HEK293 (cell line): Measurements from ENCODE around the gene S100PBP.
A peak's percentile ranks its signal among the peaks of the same experiment; 100 is the strongest.

Experiments used
- CTCF ChIA-PET: fragments of 350-600 bp; formaldehyde crosslinking; extraction: SDS; loops from one replicate; lab custom pipeline; 2021; ENCODE audit warnings: antibody characterized with exemption; lab: Yijun Ruan, JAX
- POLR2A ChIA-PET: fragments of 300-600 bp; formaldehyde crosslinking; extraction: SDS; loops from one replicate; lab custom pipeline; 2020; ENCODE audit warnings: antibody characterized with exemption, inconsistent platforms; lab: Yijun Ruan, JAX
- H3K27ac ChIP-seq: fragments of 200-500 bp; sonication (Bioruptor generic); 2 replicates; pipeline ENCODE4 v1.5.1; 2014; ENCODE audit warnings: low read depth, low read length, control low read depth, inconsistent platforms; ENCODE audit errors: extremely low read depth
- H3K36me3 ChIP-seq, 2 experiments: fragments of 200-500 bp in 1 of 2; sonication (Bioruptor generic) in 1 of 2; 1 replicate in 1 of 2; 2 replicates in 1 of 2; pipeline ENCODE4 v1.5.1; 2014 to 2017; ENCODE audit warnings: inconsistent platforms in 2 of 2, low read length in 2 of 2; ENCODE audit not compliant: control insufficient read depth in 2 of 2, insufficient read depth in 1 of 2
- H3K4me1 ChIP-seq: fragments of 200-500 bp; sonication (Bioruptor generic); 2 replicates; pipeline ENCODE4 v1.5.1; 2014; ENCODE audit warnings: mild to moderate bottlenecking, low read length, inconsistent platforms; ENCODE audit not compliant: control insufficient read depth, insufficient read depth
- H3K4me3 ChIP-seq: 2 replicates; pipeline ENCODE4 v1.5.1; 2011; ENCODE audit warnings: low read depth, mild to moderate bottlenecking, control low read depth, low read length, moderate library complexity
- H3K9me3 ChIP-seq: fragments of 200-500 bp; sonication (Bioruptor generic); 2 replicates; pipeline ENCODE4 v1.5.1; 2014; ENCODE audit warnings: low read depth, low read length, inconsistent platforms; ENCODE audit not compliant: control insufficient read depth, insufficient read depth
- BCL11A ChIP-seq: fragments of 450-650 bp; formaldehyde crosslinking; IDR thresholded peaks from 2 replicates; pipeline ENCODE4 v1.5.1; 2016; ENCODE audit warnings: low read depth, missing biosample characterization, missing genetic modification characterization
- ZBTB17 ChIP-seq: fragments of 450-650 bp; formaldehyde crosslinking; IDR thresholded peaks from 2 replicates; pipeline ENCODE4 v1.5.1; 2016; ENCODE audit warnings: missing biosample characterization, missing genetic modification characterization
- ZFHX2 ChIP-seq: fragments of 450-650 bp; formaldehyde crosslinking; conservative IDR thresholded peaks from 2 replicates; pipeline ENCODE4 v1.5.1; 2016; ENCODE audit warnings: missing biosample characterization, missing genetic modification characterization
- ZNF335 ChIP-seq: fragments of 450-650 bp; formaldehyde crosslinking; conservative IDR thresholded peaks from 2 replicates; pipeline ENCODE4 v1.5.1; 2016; ENCODE audit warnings: missing biosample characterization, missing genetic modification characterization
- ZNF76 ChIP-seq: fragments of 450-650 bp; formaldehyde crosslinking; IDR thresholded peaks from 2 replicates; pipeline ENCODE4; 2016; ENCODE audit warnings: low read depth, missing biosample characterization, missing genetic modification characterization, borderline replicate concordance
- ZNF843 ChIP-seq: fragments of 450-650 bp; formaldehyde crosslinking; IDR thresholded peaks from 2 replicates; pipeline ENCODE4 v1.5.1; 2016; ENCODE audit warnings: missing biosample characterization, missing genetic modification characterization
- TF ChIP-seq, protein P1 (sequence below): fragments of 450-650 bp; formaldehyde crosslinking; IDR thresholded peaks from 2 replicates; pipeline ENCODE4 v1.5.1; 2017; ENCODE audit warnings: missing biosample characterization, missing genetic modification characterization
- TF ChIP-seq, protein P2 (sequence below): fragments of 450-650 bp; formaldehyde crosslinking; IDR thresholded peaks from 2 replicates; pipeline ENCODE4 v1.5.1; 2016; ENCODE audit warnings: missing biosample characterization, missing genetic modification characterization
- TF ChIP-seq, protein P3 (sequence below): fragments of 450-650 bp; formaldehyde crosslinking; IDR thresholded peaks from 2 replicates; pipeline ENCODE4 v1.5.1; 2016; ENCODE audit warnings: missing biosample characterization, missing genetic modification characterization
- TF ChIP-seq, protein P4 (sequence below): fragments of 450-650 bp; formaldehyde crosslinking; IDR thresholded peaks from 2 replicates; pipeline ENCODE4 v1.5.1; 2016; ENCODE audit warnings: missing biosample characterization, missing genetic modification characterization, borderline replicate concordance

S100PBP gene

DNA sequence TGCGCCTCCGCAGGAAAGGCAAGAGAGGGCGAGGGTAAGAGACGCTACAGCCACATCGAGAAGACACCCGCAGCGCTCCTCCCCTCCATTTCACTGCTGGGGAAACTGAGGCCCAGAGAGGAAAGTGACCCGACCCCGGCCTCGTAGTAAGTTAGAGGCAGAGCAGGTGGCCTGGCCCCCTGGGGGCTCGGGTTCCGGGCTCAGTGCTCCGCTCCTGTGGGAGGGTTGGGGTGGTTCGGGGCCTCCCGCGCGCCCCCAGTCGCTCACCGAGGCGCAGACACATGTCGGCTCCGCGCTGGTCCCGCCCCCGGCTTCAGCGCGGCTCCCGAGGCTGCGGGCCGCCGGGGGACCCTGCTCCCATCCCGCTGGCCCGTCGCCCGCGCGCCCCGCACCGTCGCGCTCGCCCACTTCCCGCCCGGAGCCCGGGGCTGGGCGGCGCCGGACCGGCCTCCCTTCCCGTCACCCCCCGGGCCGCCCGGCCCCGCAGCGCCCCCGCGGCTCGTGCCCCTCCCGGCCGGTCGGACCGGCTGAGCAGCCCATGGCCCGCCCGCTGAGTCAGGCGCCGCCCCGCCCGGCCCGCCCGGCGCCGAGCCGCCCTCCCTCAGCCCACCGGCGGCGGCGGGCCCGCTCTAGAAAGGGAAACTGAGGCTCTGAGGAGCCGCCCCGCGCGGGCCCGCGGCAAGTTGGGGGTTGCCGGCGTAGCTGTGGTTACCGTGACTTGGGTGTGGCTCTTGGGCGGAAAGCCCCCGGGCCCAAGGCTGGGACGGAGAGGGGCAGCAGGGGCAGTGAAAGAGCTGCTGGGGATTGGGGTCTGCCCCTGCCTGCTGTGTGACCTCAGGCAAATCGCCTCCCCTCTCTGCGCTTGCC is 83.7 kb downstream of the S100PBP start, which contains the start of gene TMEM54 (continued):
- TF ChIP-seq, protein P1, sequence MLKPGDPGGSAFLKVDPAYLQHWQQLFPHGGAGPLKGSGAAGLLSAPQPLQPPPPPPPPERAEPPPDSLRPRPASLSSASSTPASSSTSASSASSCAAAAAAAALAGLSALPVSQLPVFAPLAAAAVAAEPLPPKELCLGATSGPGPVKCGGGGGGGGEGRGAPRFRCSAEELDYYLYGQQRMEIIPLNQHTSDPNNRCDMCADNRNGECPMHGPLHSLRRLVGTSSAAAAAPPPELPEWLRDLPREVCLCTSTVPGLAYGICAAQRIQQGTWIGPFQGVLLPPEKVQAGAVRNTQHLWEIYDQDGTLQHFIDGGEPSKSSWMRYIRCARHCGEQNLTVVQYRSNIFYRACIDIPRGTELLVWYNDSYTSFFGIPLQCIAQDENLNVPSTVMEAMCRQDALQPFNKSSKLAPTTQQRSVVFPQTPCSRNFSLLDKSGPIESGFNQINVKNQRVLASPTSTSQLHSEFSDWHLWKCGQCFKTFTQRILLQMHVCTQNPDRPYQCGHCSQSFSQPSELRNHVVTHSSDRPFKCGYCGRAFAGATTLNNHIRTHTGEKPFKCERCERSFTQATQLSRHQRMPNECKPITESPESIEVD (tag by site-specific recombination) = no peak
- no peak for TF ChIP-seq BCL11A (tag by site-specific recombination)
- TF ChIP-seq ZNF335 (tag by site-specific recombination) = peak; percentile 79
- TF ChIP-seq, protein P2, sequence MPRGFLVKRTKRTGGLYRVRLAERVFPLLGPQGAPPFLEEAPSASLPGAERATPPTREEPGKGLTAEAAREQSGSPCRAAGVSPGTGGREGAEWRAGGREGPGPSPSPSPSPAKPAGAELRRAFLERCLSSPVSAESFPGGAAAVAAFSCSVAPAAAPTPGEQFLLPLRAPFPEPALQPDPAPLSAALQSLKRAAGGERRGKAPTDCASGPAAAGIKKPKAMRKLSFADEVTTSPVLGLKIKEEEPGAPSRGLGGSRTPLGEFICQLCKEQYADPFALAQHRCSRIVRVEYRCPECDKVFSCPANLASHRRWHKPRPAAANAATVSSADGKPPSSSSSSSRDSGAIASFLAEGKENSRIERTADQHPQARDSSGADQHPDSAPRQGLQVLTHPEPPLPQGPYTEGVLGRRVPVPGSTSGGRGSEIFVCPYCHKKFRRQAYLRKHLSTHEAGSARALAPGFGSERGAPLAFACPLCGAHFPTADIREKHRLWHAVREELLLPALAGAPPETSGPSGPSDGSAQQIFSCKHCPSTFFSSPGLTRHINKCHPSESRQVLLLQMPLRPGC (tag by site-specific recombination) = no peak
- TF ChIP-seq, protein P3, sequence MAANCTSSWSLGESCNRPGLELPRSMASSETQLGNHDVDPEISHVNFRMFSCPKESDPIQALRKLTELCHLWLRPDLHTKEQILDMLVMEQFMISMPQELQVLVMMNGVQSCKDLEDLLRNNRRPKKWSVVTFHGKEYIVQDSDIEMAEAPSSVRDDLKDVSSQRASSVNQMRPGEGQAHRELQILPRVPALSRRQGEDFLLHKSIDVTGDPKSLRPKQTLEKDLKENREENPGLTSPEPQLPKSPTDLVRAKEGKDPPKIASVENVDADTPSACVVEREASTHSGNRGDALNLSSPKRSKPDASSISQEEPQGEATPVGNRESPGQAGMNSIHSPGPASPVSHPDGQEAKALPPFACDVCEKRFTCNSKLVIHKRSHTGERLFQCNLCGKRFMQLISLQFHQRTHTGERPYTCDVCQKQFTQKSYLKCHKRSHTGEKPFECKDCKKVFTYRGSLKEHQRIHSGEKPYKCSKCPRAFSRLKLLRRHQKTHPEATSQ (tag by site-specific recombination) = no peak
- no peak for TF ChIP-seq ZNF76 (tag by site-specific recombination)
- no peak for TF ChIP-seq ZBTB17
- TF ChIP-seq ZNF843 (tag by site-specific recombination) = no peak
- TF ChIP-seq, protein P4, sequence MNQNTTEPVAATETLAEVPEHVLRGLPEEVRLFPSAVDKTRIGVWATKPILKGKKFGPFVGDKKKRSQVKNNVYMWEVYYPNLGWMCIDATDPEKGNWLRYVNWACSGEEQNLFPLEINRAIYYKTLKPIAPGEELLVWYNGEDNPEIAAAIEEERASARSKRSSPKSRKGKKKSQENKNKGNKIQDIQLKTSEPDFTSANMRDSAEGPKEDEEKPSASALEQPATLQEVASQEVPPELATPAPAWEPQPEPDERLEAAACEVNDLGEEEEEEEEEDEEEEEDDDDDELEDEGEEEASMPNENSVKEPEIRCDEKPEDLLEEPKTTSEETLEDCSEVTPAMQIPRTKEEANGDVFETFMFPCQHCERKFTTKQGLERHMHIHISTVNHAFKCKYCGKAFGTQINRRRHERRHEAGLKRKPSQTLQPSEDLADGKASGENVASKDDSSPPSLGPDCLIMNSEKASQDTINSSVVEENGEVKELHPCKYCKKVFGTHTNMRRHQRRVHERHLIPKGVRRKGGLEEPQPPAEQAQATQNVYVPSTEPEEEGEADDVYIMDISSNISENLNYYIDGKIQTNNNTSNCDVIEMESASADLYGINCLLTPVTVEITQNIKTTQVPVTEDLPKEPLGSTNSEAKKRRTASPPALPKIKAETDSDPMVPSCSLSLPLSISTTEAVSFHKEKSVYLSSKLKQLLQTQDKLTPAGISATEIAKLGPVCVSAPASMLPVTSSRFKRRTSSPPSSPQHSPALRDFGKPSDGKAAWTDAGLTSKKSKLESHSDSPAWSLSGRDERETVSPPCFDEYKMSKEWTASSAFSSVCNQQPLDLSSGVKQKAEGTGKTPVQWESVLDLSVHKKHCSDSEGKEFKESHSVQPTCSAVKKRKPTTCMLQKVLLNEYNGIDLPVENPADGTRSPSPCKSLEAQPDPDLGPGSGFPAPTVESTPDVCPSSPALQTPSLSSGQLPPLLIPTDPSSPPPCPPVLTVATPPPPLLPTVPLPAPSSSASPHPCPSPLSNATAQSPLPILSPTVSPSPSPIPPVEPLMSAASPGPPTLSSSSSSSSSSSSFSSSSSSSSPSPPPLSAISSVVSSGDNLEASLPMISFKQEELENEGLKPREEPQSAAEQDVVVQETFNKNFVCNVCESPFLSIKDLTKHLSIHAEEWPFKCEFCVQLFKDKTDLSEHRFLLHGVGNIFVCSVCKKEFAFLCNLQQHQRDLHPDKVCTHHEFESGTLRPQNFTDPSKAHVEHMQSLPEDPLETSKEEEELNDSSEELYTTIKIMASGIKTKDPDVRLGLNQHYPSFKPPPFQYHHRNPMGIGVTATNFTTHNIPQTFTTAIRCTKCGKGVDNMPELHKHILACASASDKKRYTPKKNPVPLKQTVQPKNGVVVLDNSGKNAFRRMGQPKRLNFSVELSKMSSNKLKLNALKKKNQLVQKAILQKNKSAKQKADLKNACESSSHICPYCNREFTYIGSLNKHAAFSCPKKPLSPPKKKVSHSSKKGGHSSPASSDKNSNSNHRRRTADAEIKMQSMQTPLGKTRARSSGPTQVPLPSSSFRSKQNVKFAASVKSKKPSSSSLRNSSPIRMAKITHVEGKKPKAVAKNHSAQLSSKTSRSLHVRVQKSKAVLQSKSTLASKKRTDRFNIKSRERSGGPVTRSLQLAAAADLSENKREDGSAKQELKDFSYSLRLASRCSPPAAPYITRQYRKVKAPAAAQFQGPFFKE (tag by site-specific recombination) = no peak

DNA sequence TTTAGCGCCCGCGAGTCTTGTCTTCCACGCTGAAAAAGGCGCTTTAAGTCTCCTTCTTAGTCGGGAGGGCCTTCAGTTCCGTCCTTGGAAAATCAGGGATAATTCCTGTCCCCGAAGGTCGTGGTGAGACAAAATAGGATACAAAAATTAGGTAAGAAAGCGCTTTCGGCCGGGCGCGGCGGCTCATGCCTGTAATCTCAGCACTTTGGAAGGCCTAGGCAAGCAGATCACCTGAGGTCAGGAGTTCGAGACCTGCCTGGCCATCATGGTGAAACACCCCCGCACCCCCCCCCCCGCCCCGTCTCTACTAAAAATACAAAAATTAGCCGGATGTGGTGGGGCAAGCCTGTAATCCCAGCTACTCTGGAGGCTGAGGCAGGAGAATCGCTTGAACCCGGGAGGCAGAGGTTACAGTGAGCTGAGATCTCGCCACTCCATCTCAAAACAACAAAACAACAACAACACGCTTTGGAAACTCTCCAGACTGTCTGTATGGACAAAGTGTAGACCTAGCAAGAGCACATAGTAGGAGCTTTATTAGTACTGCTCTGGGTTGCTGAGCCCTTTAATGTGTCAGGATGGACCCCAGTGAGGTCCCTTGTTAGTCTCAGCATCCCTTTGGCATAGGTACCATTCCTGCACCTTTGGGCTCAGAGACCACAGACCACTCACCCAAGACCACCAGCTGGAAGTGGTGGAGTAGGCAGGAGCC is 84.5 kb downstream of the S100PBP start:
- Histone ChIP-seq H3K27ac (no peak overlapping the region), H3K36me3 (no peaks in the 10 kb centered on the region), H3K9me3 (no peaks in the 10 kb centered on the region), H3K4me3 (peak overlapping the region; percentile 41), H3K4me1 (no peaks in the 10 kb centered on the region)
- POLR2A ChIA-PET = no interaction called here
- no peak for TF ChIP-seq ZFHX2 (tag by site-specific recombination)
- peak; percentile 49; the same call in 1 of the 2 replicates for TF ChIP-seq ZNF335 (tag by site-specific recombination)
- CTCF ChIA-PET = interaction anchor here (0.5 to 1.0 kb wide), 4 partner anchors 13 to 190 kb away, joined by 3 read pairs; no protein-coding TSS in a partner anchor
